Smooth muscle cell of the pulmonary artery (primary cell): ENCODE results near the gene ENPEP. TPM values are rescaled to one million over a fixed set of nuclear protein-coding genes. Genes with fewer than 3 reads are reported as not detected.

Experiments
- total RNA-seq: library from RNA; depleted of rRNA; stranded (reverse); fragments of >200 nt; gene quantifications from 2 replicates; pipeline ENCODE4 v1.2.3, GENCODE V29; 2014

The ENPEP gene, protein sequence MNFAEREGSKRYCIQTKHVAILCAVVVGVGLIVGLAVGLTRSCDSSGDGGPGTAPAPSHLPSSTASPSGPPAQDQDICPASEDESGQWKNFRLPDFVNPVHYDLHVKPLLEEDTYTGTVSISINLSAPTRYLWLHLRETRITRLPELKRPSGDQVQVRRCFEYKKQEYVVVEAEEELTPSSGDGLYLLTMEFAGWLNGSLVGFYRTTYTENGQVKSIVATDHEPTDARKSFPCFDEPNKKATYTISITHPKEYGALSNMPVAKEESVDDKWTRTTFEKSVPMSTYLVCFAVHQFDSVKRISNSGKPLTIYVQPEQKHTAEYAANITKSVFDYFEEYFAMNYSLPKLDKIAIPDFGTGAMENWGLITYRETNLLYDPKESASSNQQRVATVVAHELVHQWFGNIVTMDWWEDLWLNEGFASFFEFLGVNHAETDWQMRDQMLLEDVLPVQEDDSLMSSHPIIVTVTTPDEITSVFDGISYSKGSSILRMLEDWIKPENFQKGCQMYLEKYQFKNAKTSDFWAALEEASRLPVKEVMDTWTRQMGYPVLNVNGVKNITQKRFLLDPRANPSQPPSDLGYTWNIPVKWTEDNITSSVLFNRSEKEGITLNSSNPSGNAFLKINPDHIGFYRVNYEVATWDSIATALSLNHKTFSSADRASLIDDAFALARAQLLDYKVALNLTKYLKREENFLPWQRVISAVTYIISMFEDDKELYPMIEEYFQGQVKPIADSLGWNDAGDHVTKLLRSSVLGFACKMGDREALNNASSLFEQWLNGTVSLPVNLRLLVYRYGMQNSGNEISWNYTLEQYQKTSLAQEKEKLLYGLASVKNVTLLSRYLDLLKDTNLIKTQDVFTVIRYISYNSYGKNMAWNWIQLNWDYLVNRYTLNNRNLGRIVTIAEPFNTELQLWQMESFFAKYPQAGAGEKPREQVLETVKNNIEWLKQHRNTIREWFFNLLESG
- 0.43 and 4.7 TPM in 2 replicates for total RNA-seq

GRCh38 chr4:110475881-110476818 lies at the start of gene ENPEP:
Gene ENPEP (plus strand): TSS chr4:110476155. CDS start chr4:110476415, 260 bp downstream.

Other genes starting within 250 kb of the ENPEP start
- gene PITX2, start 146.9 kb downstream of the ENPEP start, total RNA-seq: 0.10 and 0.33 TPM in 2 replicates